PC-3 (cell line): ENCODE results near the gene PTGER3.

Source experiments
- CTCF ChIP-seq: fragments of 300-600 bp; sonication (generic); conservative IDR thresholded peaks from 2 replicates; pipeline ENCODE4 v1.5.1; 2017; ENCODE audit warnings: antibody characterized with exemption, low read depth, mild to moderate bottlenecking, low read length
- EZH2 ChIP-seq: fragments of 300-600 bp; sonication (generic); IDR thresholded peaks from one replicate; pipeline ENCODE4 v1.6.1; 2017; ENCODE audit warnings: antibody characterized with exemption, mild to moderate bottlenecking, low read length; ENCODE audit not compliant: unreplicated experiment
- EZH2phosphoT487 ChIP-seq: fragments of 300-600 bp; sonication (generic); IDR thresholded peaks from 2 replicates; pipeline ENCODE4 v1.6.1; 2018; ENCODE audit warnings: mild to moderate bottlenecking, antibody characterized with exemption, low read length, borderline replicate concordance

- TF ChIP-seq CTCF = no peak
- no peak for TF ChIP-seq EZH2
- no peak for TF ChIP-seq EZH2phosphoT487
Observed at GRCh38 chr1:70979313-70979712, 68.3 kb downstream of the PTGER3 start.
